DOHH2 (cell line): Measurements from ENCODE around the gene TMEM203.
"Not testable (repeated sequence)": the region's sequence is repeated elsewhere in the genome, so short reads cannot be mapped to it uniquely, and the experiment has no call there.

Experiments used
- H3F3A ChIP-seq: fragments of 200-600 bp; sonication (generic), shearing (Covaris generic); 2 replicates; pipeline ENCODE4 v1.6.0; 2016; ENCODE audit warnings: antibody characterized with exemption, mild to moderate bottlenecking; ENCODE audit not compliant: control insufficient read depth, insufficient read depth
- H3K27ac ChIP-seq: fragments of 200-600 bp; sonication (generic); 2 replicates; pipeline ENCODE4 v1.5.1; 2014; ENCODE audit warnings: low read depth, mild to moderate bottlenecking, low read length, moderate library complexity
- H3K27me3 ChIP-seq: fragments of 200-600 bp; sonication (generic); 2 replicates; pipeline ENCODE4 v1.6.1; 2014; ENCODE audit warnings: mild to moderate bottlenecking, low read length, mixed read lengths; ENCODE audit not compliant: control insufficient read depth
- H3K36me3 ChIP-seq: fragments of 200-600 bp; sonication (generic); 2 replicates; pipeline ENCODE4 v1.6.1; 2014; ENCODE audit warnings: mild to moderate bottlenecking, low read length, moderate library complexity, mixed read lengths; ENCODE audit not compliant: control insufficient read depth
- H3K4me1 ChIP-seq: fragments of 200-600 bp; sonication (generic); 2 replicates; pipeline ENCODE4 v1.6.1; 2014; ENCODE audit warnings: mild to moderate bottlenecking, low read length, mixed read lengths; ENCODE audit not compliant: control insufficient read depth
- H3K4me2 ChIP-seq: fragments of 200-600 bp; sonication (generic); 2 replicates; pipeline ENCODE4 v1.6.0; 2014; ENCODE audit warnings: mild to moderate bottlenecking, low read length, moderate library complexity
- H3K4me3 ChIP-seq: fragments of 200-600 bp; sonication (generic); 2 replicates; pipeline ENCODE4 v1.5.1; 2014; ENCODE audit warnings: mild to moderate bottlenecking, low read length, mixed read lengths
- H3K79me2 ChIP-seq: fragments of 200-600 bp; sonication (generic); 2 replicates; pipeline ENCODE4 v1.6.1; 2014; ENCODE audit warnings: mild to moderate bottlenecking, low read length, mixed read lengths; ENCODE audit not compliant: control insufficient read depth
- H3K9me2 ChIP-seq: fragments of 200-600 bp; sonication (generic); replicated peaks from 2 replicates; pipeline ENCODE4 v1.6.1; 2014; ENCODE audit warnings: mild to moderate bottlenecking, low read length, mixed read lengths; ENCODE audit not compliant: control insufficient read depth
- H3K9me3 ChIP-seq: fragments of 200-600 bp; sonication (generic); 2 replicates; pipeline ENCODE4 v1.6.1; 2014; ENCODE audit warnings: antibody characterized with exemption, low read length, mixed read lengths; ENCODE audit not compliant: control insufficient read depth, insufficient read depth
- H4K20me1 ChIP-seq: fragments of 200-600 bp; sonication (generic); 2 replicates; pipeline ENCODE4 v1.6.0; 2014; ENCODE audit warnings: low read depth, mild to moderate bottlenecking, antibody characterized with exemption, low read length, moderate library complexity; ENCODE audit not compliant: control insufficient read depth, insufficient read depth
- EZH2phosphoT487 ChIP-seq: fragments of 200-600 bp; sonication (generic); IDR thresholded peaks from 2 replicates; pipeline ENCODE4 v1.6.1; 2017; ENCODE audit warnings: borderline replicate concordance, mild to moderate bottlenecking, antibody characterized with exemption, low read length, moderate library complexity, mixed read lengths
- TF ChIP-seq, protein P1 (sequence below): fragments of 200-600 bp; sonication (generic); IDR thresholded peaks from one replicate; pipeline ENCODE4 v1.5.1; 2014; ENCODE audit warnings: antibody characterized with exemption, mild to moderate bottlenecking, low read depth, low read length; ENCODE audit not compliant: poor library complexity, severe bottlenecking

TMEM203 gene

GRCh38 chr9:137245450-137246421 is 40.3 kb upstream of the TMEM203 start:
- H4K20me1 ChIP-seq = peaks cover 21% of the 10 kb centered on the region
- no peak for TF ChIP-seq EZH2phosphoT487
- TF ChIP-seq, protein P1, sequence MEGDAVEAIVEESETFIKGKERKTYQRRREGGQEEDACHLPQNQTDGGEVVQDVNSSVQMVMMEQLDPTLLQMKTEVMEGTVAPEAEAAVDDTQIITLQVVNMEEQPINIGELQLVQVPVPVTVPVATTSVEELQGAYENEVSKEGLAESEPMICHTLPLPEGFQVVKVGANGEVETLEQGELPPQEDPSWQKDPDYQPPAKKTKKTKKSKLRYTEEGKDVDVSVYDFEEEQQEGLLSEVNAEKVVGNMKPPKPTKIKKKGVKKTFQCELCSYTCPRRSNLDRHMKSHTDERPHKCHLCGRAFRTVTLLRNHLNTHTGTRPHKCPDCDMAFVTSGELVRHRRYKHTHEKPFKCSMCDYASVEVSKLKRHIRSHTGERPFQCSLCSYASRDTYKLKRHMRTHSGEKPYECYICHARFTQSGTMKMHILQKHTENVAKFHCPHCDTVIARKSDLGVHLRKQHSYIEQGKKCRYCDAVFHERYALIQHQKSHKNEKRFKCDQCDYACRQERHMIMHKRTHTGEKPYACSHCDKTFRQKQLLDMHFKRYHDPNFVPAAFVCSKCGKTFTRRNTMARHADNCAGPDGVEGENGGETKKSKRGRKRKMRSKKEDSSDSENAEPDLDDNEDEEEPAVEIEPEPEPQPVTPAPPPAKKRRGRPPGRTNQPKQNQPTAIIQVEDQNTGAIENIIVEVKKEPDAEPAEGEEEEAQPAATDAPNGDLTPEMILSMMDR = no peak
- H3K9me2 ChIP-seq = no peaks in the 10 kb centered on the region
- peaks cover 36% of the 10 kb centered on the region for H3K4me1 ChIP-seq
- no peaks in the 10 kb centered on the region for H3K9me3 ChIP-seq
- peaks cover 19% of the 10 kb centered on the region for H3K79me2 ChIP-seq
- H3K27ac ChIP-seq = no peak overlapping the region
- H3K27me3 ChIP-seq = no peaks in the 10 kb centered on the region
- peaks cover 26% of the 10 kb centered on the region for H3K36me3 ChIP-seq
- H3F3A ChIP-seq = peaks cover 12% of the 10 kb centered on the region
- no peak overlapping the region for H3K4me3 ChIP-seq
- no peak overlapping the region for H3K4me2 ChIP-seq

DNA sequence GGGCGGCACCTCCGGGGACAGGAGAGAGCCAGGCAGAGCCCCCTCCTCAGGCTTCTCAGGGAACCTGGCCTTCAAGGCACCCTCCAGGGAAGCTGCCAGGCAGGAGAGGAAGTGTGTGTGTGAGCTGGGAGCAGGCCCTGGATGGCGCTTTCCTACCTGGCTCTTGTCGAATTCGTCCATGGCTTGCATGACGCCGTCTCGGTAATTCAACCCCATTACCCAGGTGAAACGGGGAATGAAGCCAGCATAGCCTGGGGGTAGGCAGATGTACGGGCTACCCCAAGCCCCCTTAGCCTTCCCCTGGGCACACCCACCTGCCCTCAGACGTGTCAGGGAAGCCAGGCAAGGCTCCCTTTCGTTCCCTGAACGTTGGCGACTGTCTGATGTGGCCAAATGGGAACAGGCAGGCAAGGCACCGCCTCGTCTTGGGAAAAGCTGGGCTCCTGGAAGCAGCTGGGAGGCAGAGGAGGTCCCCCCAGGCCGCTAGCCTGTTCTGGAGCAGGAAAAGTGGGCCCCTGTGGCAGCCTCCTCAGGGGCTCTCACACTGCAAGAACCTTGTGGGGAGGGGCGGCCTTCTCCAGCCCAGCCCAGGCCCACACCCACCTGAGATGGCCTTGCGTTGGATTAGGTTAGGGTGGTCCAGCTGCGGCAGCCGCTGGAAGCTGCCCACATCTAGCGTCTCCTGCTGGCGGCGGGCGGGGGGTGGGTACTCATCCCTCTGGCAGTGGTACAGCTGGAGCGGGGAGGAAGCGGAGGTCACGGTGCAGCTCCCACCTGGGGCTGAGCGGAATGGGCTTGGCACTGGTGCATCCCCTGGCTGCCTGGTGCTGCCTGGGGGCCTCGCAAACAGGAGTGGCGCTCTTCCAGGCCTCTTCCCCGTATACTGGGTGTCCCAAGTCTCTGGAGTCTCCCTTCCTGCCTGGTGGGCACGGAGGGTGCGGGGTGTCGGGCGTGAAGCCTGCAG is 39.3 kb upstream of the TMEM203 start:
- no peaks in the 10 kb centered on the region for H3K9me3 ChIP-seq
- no peak for TF ChIP-seq EZH2phosphoT487
- TF ChIP-seq, protein P1 = no peak
- no peak overlapping the region for H3K4me3 ChIP-seq
- H3K27ac ChIP-seq = no peak overlapping the region
- H3F3A ChIP-seq = peaks cover 12% of the 10 kb centered on the region
- no peaks in the 10 kb centered on the region for H3K9me2 ChIP-seq
- H3K36me3 ChIP-seq = peaks cover 26% of the 10 kb centered on the region
- peaks cover 23% of the 10 kb centered on the region for H3K79me2 ChIP-seq
- no peak overlapping the region for H3K4me2 ChIP-seq
- no peaks in the 10 kb centered on the region for H3K27me3 ChIP-seq
- H3K4me1 ChIP-seq = peaks cover 36% of the 10 kb centered on the region
- peaks cover 21% of the 10 kb centered on the region for H4K20me1 ChIP-seq

- no peak for TF ChIP-seq EZH2phosphoT487
- TF ChIP-seq, protein P1 = no peak
- H3K4me2 ChIP-seq = peak overlapping the region; percentile 82
- H3K4me3 ChIP-seq = peak overlapping the region; percentile 10; the same call in 1 of the 2 replicates
- H3F3A ChIP-seq = peaks cover 12% of the 10 kb centered on the region
- H3K79me2 ChIP-seq = peaks cover 32% of the 10 kb centered on the region
- no peaks in the 10 kb centered on the region for H3K27me3 ChIP-seq
- no peak overlapping the region for H3K27ac ChIP-seq
- no peaks in the 10 kb centered on the region for H3K9me2 ChIP-seq
- H3K36me3 ChIP-seq = peaks cover 28% of the 10 kb centered on the region
- no peaks in the 10 kb centered on the region for H3K9me3 ChIP-seq
- H4K20me1 ChIP-seq = peaks cover 21% of the 10 kb centered on the region
- peaks cover 40% of the 10 kb centered on the region for H3K4me1 ChIP-seq
Observed at GRCh38 chr9:137243626-137244485, 38.4 kb upstream of the TMEM203 start.

GRCh38 chr9:137243266-137243625 is 37.8 kb upstream of the TMEM203 start:
- H4K20me1 ChIP-seq = peaks cover 21% of the 10 kb centered on the region
- not testable (repeated sequence) for H3K9me2 ChIP-seq, H3F3A ChIP-seq, H3K27ac ChIP-seq, H3K27me3 ChIP-seq, H3K9me3 ChIP-seq
- peak overlapping the region; percentile 84 for H3K4me3 ChIP-seq
- peaks cover 29% of the 10 kb centered on the region for H3K36me3 ChIP-seq
- peaks cover 38% of the 10 kb centered on the region for H3K79me2 ChIP-seq
- peak overlapping the region; percentile 82 for H3K4me2 ChIP-seq
- peaks cover 46% of the 10 kb centered on the region for H3K4me1 ChIP-seq
